GM18526 (cell line): ENCODE results near the gene STK16.
A peak's percentile ranks its signal among the peaks of the same experiment; 100 is the strongest.

Experiments
- POLR2A ChIP-seq: IDR thresholded peaks from 3 replicates; pipeline ENCODE4 v1.6.1; 2011; ENCODE audit not compliant: insufficient read length; ENCODE audit errors: extremely low read depth

The STK16 gene, protein sequence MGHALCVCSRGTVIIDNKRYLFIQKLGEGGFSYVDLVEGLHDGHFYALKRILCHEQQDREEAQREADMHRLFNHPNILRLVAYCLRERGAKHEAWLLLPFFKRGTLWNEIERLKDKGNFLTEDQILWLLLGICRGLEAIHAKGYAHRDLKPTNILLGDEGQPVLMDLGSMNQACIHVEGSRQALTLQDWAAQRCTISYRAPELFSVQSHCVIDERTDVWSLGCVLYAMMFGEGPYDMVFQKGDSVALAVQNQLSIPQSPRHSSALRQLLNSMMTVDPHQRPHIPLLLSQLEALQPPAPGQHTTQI

DNA sequence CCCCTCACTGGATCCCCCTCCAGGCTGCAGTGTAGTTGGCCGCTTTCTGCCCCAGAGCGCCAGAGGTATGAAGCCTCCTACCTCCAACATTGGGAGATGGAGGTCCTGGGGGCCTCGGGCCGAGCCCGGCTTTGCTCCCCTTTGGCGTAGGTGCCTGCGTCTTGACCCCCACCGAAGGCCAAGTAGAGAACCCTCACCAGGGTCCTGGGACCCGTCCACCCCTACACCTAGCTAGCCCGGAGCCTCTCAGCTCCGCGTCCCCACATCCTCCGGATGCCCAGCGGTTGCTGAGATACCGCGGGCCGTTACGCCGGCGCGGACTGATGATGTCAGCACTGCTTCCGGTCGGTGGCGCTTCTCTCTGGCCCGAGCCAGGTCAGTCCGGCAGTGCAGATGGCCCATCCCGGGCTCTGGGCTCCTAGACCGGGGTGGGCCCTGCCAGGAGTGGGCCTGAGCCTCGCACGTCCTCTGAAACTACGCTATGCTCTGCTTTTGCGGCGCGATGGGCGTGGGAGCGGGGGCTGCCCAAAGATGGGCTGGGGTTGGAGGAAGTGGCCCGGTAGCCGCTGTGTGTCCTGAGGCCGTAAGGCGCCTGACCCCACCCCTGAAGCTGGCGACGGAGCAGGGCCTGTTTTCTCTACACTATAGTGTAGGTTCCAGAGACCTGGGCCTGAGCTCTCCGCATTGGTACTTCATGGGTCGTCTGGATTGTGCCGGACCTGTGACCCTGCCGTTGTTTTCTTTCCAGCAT, at the start of gene STK16, which contains the start of gene GLB1L:
STK16 (plus strand) TSS at position 332 of the 751 bp plus-strand sequence. CDS start 521 bp downstream, outside the sequence.
GLB1L (minus strand) TSS at position 297 of the 751 bp plus-strand sequence. CDS start 1,871 bp downstream, outside the sequence.
- TF ChIP-seq POLR2A: peak; percentile 79

DNA sequence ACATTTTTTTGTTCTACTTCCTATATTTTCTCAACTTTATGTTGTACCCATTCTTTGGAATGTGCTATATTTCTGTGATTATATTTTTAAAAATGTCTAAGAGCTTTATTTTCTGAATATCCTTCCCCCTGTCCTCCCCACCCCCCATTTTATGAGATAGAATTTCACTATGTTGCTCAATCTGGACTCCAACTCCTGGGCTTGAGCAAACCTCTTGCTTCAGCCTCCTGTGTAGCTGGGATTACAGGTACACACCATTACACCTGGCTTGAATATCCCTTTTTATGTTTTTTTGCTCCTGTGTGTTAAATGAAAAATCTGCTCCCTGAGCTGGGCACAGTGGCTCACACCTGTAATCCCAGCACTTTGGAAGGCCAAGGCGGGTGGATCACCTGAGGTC, 47.9 kb upstream of the STK16 start:
- TF ChIP-seq POLR2A: no peak

DNA sequence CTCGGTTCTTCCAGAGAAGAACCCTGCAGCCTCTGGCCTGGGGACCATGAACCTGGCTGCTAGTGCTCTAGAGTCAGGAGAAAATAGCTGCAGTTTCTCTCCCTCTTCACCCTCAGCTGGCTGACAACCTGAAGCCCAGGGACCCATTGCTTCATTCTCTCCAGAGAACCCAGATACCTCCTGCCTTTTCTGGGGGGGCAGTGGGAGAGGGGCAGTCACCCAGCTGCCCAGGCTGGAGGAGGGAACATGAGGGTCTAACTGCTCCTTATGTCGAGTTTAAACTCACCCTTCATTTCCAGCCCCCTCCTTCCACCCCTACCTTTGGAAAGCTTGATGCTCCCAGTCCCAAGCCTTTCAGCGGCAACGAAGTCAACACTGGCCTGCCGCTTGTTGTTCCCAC, 46.3 kb upstream of the STK16 start:
- TF ChIP-seq POLR2A: no peak

DNA sequence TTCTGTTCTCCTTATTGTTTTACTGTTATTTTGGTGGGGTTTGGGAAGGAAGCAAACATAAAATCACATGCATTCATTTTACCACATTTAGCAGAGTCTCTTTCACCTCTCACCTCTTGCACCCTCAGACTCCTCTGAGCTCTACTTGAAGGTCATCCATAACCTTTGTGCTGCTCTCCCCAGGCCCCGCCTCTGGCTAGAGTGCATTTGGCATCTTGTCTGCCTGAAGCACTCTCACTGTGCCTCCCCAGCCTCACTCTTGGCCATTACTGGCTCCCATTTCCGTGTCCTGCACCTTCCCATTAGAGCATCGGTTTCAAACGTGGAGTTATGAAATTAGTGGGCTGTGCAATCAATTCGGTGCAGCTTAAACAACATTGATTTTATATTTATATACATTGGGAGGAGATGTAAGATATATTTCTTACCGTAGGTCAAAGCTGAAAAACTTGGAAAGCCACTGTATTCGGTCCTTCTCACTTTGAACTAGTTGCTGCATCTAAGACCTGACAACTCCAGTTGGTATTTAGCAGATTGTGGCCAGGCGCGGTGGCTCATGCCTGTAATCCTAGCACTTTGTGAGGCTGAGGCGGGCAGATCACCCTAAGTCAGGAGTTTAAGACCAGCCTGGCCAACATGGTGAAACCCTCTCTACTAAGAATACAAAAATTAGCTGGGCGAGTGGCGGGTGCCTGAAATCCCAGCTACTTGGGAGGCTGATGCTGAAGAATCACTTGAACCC, 45.6 kb upstream of the STK16 start:
- TF ChIP-seq POLR2A: no peak

DNA sequence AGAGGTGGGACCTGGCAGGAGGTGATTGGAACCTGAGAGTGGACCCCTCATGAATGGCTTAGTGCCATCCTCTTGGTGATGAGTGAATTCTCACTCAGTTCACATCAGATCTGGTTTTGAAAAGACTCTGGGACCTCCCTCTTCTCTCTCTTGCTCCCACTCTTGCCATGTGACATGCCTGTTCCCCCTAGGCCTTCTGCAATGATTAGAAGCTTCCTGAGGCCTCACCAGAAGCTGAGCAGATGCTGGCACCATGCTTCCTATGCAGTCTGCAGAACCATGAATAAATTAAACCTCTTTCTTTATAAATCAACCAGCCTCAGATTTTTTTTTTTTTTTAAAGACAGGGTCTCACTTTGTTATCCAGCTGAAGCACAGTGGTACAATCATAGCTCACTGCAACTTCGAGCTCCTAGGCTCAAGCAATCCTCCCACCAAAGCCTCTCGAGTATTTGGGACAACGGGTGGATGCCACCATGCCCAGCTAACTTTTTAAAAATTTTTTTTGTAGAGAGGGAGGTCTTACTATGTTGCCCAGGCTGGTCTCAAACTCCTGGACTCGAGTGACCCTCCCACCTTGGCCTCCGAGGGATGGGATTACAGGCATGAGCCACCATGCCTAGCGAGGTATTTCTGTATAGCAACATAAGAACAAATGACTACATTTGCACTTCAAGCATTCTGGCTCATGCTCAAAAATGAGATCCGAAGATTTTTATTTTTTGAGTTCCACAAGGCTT, 40.7 kb upstream of the STK16 start:
- no peak for TF ChIP-seq POLR2A

DNA sequence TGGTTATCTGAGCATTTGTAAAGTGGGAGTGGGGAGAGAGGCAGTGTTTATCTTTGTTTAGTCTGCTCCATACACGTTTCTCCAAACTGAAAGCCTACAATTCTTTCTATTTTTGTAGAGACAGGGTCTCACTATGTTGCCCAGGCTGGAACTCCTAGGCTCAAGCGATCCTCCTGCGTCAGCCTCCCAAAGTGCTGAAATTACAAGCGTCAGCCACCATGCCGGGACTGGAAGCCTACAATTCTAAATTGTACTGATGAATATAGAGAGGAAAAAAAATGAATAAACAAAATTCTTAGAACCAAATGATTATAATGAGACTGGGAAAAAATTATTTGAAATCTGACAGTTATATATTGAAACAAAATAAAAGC, 40.1 kb upstream of the STK16 start:
- no peak for TF ChIP-seq POLR2A

DNA sequence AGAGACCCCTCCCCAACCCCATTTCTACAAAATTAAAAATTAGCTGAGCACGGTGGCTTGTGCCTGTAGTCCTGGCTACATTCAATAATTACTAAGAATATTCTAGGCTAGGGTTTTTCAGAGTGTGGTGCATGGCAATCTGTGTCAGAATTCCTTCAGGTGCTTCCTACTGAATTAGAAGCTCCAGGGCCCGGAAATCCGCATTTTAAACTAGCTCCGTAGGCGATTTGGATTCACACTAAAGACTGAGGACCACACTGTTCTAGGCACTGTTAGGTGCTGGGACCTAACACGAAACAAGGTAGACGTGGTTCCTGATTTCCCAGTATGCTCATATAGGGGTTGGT, 39.3 kb upstream of the STK16 start:
- no peak for TF ChIP-seq POLR2A

DNA sequence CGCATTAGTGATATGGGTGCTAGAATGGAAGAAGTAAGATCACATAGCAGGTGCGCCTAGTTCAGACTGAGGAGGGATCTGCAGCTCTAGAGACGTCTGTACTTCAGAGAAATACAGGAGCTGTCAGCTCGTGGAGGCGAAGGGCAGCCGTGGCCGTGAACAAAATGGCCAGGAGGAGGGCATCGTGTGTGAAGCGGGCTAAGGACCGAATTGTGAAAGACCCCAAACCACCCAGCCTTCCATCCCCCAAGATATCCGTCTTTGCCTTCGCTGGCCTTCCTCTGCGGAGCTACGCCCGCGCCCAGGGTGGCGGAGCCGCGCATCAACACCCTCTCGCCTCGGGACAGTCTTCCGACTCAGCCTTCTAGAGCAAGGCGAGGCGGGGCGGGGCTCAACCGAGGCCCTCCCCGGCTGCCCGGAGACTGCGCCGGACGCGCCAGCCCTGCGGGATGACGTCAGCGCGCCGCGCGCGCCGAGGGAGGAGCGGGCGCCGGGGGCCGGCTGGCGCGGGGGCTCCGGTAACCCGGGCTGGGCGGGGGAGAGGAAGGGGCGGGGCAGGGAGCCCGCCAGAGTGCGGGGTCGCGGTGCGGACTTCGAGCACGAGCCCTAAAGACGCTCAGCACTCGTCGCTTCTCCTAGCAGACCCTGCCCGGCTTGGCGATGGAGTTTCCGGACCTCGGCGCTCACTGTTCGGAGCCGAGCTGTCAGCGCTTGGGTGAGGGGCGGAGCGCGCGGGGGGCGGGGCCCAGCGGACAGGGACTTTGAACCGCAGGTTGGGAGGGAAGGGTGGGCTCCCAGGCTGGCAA, 38.7 kb upstream of the STK16 start, which contains the start of gene ZFAND2B:
ZFAND2B (plus strand) TSS at position 455 of the 806 bp plus-strand sequence; CDS start at position 661, 206 bp downstream.
- TF ChIP-seq POLR2A: peak; percentile 98

DNA sequence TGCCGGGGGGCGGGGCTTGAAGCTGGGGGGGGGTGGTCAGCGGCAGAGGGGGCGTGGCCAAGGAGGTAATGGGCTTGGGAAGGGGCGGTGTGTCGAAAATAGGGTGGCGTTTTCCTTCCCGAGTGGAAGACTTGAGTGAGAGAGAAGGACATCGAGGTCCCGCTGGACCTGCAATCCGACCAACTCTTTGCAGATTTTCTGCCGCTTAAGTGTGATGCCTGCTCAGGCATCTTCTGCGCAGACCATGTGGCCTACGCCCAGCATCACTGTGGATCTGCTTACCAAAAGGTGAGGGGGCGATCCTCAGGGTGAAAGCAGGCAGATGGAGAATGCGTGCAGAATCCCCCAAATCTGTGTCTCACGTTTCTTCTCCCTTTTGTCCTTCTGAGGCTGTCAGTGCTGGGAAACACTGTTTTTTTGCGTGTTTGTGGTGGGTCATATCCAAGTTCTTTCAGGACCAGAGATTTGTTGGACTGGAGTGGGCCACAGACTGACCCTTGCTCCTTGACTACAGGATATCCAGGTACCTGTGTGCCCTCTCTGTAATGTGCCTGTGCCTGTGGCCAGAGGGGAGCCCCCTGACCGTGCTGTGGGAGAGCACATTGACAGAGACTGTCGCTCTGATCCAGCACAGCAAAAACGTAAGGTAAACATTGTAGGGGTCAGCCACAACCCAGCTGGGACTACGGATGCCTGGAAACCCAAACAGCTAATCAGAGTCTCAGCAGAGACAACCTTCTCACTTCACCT, 38.0 kb upstream of the STK16 start:
- no peak for TF ChIP-seq POLR2A

DNA sequence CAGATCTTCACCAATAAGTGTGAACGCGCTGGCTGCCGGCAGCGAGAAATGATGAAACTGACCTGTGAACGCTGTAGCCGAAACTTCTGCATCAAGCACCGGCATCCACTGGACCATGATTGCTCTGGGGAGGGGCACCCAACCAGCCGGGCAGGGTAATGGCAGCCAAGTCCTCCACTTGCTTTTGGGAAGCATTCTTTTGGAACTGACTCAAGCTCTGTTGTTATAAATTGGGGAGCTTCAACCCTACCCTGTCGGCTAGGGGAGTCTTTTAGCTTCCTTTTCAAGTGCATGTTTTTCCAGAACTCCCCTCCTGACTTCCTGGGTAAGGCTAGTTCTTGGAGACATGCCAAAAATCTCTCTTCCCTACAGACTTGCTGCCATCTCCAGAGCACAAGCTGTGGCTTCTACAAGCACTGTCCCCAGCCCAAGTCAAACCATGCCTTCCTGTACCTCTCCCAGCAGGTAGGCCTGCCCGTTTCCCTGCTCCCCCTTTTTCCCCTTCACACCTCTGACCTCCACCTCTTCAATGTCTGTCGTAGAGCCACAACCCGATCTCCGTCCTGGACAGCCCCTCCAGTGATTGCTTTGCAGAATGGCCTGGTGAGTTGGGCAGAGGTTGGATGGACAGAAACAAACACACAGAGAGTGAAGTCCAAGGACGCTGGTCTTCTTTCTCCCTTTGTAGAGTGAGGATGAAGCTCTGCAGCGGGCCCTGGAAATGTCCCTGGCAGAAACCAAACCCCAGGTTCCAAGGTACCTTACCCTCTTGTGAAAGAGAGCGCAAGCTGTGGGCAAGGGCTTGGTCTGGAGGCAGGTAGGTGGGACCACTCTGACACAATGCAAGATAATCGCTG, 37.2 kb upstream of the STK16 start:
- TF ChIP-seq POLR2A: no peak

DNA sequence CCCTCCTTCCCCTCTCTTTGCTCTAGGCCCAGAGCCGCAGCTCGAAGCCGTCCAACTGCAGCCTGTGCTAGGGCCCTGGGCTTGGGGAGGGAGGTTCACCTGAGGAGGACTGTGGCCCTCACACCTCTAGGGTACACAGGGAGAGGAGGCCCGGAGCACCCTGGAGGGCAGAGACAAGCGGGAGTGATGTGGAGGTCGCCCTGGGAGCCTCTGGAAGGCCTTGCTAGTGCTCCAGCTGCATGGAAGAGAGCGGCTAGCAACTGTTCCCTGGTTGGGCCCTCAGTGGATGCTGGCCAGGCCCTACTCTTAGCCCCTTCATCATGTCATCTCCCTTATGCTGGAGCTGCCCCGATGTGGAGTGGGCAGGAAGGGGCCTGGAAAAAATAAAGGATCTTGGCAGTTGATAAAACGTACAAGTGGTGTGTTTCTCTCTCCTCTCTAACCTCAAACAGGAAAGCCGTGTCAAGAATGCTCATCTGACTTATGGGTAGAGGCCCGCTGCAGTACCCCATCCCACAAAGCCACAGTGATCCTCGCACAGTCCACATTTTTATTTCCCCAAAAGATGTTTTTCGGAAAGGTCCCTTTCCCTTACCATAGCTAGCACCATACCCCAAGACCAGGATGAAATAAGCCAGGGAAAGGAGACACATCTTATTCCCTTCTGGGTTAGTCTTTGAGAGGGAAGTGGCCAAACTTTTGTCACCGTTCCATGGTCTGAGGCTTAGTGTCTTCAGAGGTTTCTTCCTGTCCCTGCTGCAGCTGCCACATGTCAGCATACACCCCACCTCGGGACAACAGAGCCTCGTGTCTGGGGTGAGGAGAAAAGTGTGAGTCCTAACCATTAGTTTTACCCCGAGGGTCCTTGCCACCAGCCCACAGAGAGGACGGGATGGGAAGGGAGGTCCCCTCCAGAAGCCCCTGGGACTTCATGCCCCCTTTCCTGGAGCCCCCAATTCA, 35.8 kb upstream of the STK16 start:
- no peak for TF ChIP-seq POLR2A
